Measurements from ENCODE around the gene VPS50. TPM values are rescaled to one million over a fixed set of nuclear protein-coding genes. Genes with fewer than 3 reads are reported as not detected.
"Not testable (repeated sequence)": the region's sequence is repeated elsewhere in the genome, so short reads cannot be mapped to it uniquely, and the experiment has no call there.

Gene VPS50
- total RNA-seq, 3 donors from 2014 or later = 20.3 to 54.4 (median 24.6) TPM

- H3K9me3 ChIP-seq = no peaks in the 10 kb centered on the region
- H3K27ac ChIP-seq = no peak overlapping the region
- intact Hi-C loops (cut with DNase I; ENCODE audit: low total_unique reads) = no loop called here
- DNase-seq (ENCODE audit: low spot score in 2 of 2) = no peak
- peaks cover 3% of the 10 kb centered on the region for H3K36me3 ChIP-seq
- TF ChIP-seq CTCF (IDR thresholded peaks at IDR 0.05) (no peak), POLR2AphosphoS5 (IDR thresholded peaks at IDR 0.05) (no peak), POLR2A (IDR thresholded peaks at IDR 0.05) (no peak)
- H3K4me1 ChIP-seq = no peaks in the 10 kb centered on the region
- H3K4me3 ChIP-seq = no peak overlapping the region
- no peaks in the 10 kb centered on the region for H3K27me3 ChIP-seq
These were observed 75.8 kb downstream of the VPS50 start for GRCh38 chr7:93307943-93308342.

- H3K4me3 ChIP-seq = no peak overlapping the region
- H3K4me1 ChIP-seq = no peaks in the 10 kb centered on the region
- H3K36me3 ChIP-seq = peaks cover 3% of the 10 kb centered on the region
- H3K27ac ChIP-seq = no peak overlapping the region
- DNase-seq (ENCODE audit: low spot score in 2 of 2) = no peak
- no peaks in the 10 kb centered on the region for H3K27me3 ChIP-seq
- no peaks in the 10 kb centered on the region for H3K9me3 ChIP-seq
- intact Hi-C loops (cut with DNase I; ENCODE audit: low total_unique reads) = no loop called here
- no peak for TF ChIP-seq POLR2AphosphoS5 (IDR thresholded peaks at IDR 0.05)
- no peak for TF ChIP-seq POLR2A (IDR thresholded peaks at IDR 0.05)
These were observed 78.2 kb downstream of the VPS50 start for GRCh38 chr7:93310346-93310745.

GRCh38 chr7:93314449-93314848 lies 82.3 kb downstream of the VPS50 start:
- Histone ChIP-seq H3K4me3 (no peak overlapping the region), H3K27ac (no peak overlapping the region), H3K27me3 (no peaks in the 10 kb centered on the region), H3K4me1 (no peaks in the 10 kb centered on the region), H3K36me3 (no peaks in the 10 kb centered on the region), H3K9me3 (no peaks in the 10 kb centered on the region)
- no peak for DNase-seq (ENCODE audit: low spot score in 2 of 2)
- TF ChIP-seq POLR2AphosphoS5 (IDR thresholded peaks at IDR 0.05) (no peak), CTCF (IDR thresholded peaks at IDR 0.05) (no peak), POLR2A (IDR thresholded peaks at IDR 0.05) (no peak)
- intact Hi-C loops (cut with DNase I; ENCODE audit: low total_unique reads) = no loop called here

- Histone ChIP-seq H3K9me3 (no peaks in the 10 kb centered on the region), H3K27me3 (no peaks in the 10 kb centered on the region), H3K4me1 (no peaks in the 10 kb centered on the region), H3K27ac (no peak overlapping the region), H3K36me3 (no peaks in the 10 kb centered on the region), H3K4me3 (no peak overlapping the region)
- intact Hi-C loops (cut with DNase I; ENCODE audit: low total_unique reads) = no loop called here
- no peak for DNase-seq (ENCODE audit: low spot score in 2 of 2)
- no peak for TF ChIP-seq POLR2A (IDR thresholded peaks at IDR 0.05)
- no peak for TF ChIP-seq CTCF (IDR thresholded peaks at IDR 0.05)
- TF ChIP-seq POLR2AphosphoS5 (IDR thresholded peaks at IDR 0.05) = no peak
These were observed 83.7 kb downstream of the VPS50 start for GRCh38 chr7:93315896-93316295.

GRCh38 chr7:93316730-93317129 lies 84.6 kb downstream of the VPS50 start:
- DNase-seq (ENCODE audit: low spot score in 2 of 2) = no peak
- intact Hi-C loops (cut with DNase I; ENCODE audit: low total_unique reads) = no loop called here
- Histone ChIP-seq H3K27me3 (no peaks in the 10 kb centered on the region), H3K4me1 (no peaks in the 10 kb centered on the region), H3K27ac (no peak overlapping the region), H3K4me3 (no peak overlapping the region), H3K9me3 (no peaks in the 10 kb centered on the region), H3K36me3 (no peaks in the 10 kb centered on the region)
- TF ChIP-seq CTCF (IDR thresholded peaks at IDR 0.05) (no peak), POLR2A (IDR thresholded peaks at IDR 0.05) (no peak)

- no peaks in the 10 kb centered on the region for H3K4me1 ChIP-seq
- intact Hi-C loops (cut with DNase I; ENCODE audit: low total_unique reads) = no loop called here
- no peak overlapping the region for H3K27ac ChIP-seq
- TF ChIP-seq CTCF (IDR thresholded peaks at IDR 0.05) (no peak), POLR2A (IDR thresholded peaks at IDR 0.05) (no peak), POLR2AphosphoS5 (IDR thresholded peaks at IDR 0.05) (no peak)
- H3K9me3 ChIP-seq = no peaks in the 10 kb centered on the region
- no peak overlapping the region for H3K4me3 ChIP-seq
- DNase-seq (ENCODE audit: low spot score in 2 of 2) = no peak
- H3K36me3 ChIP-seq = no peaks in the 10 kb centered on the region
- H3K27me3 ChIP-seq = no peaks in the 10 kb centered on the region
These were observed 88.7 kb downstream of the VPS50 start for GRCh38 chr7:93320887-93321286.

GRCh38 chr7:93326291-93326690 lies 94.1 kb downstream of the VPS50 start:
- H3K36me3 ChIP-seq; H3K27ac ChIP-seq; H3K4me3 ChIP-seq; intact Hi-C loops (cut with DNase I; ENCODE audit: low total_unique reads); H3K9me3 ChIP-seq; H3K27me3 ChIP-seq; H3K4me1 ChIP-seq; DNase-seq (ENCODE audit: low spot score in 2 of 2): not testable (repeated sequence)

All from breast epithelium (tissue), 4 donors.